ENCODE data around the gene PPP2R3B. TPM values are rescaled to one million over a fixed set of nuclear protein-coding genes. Genes with fewer than 3 reads are reported as not detected.
"Not testable (repeated sequence)": the region's sequence is repeated elsewhere in the genome, so short reads cannot be mapped to it uniquely, and the experiment has no call there.

Gene PPP2R3B
- total and polyA plus RNA-seq, 8 donors: 5.0 to 38.8 (median 6.9) TPM

GRCh38 chrX:386239-386767 lies 404 bp downstream of the PPP2R3B start:
- peak overlapping the region; percentile 69 to 95 (median 80) for H3K4me3 ChIP-seq
- H3K4me1 ChIP-seq: peaks cover 0 to 10% (median 0%) of the 10 kb centered on the region in 3 donors
- peak overlapping the region; percentile 96 to 100 (median 100) for H3K27ac ChIP-seq
- ATAC-seq: no peak
- no peaks in the 10 kb centered on the region for H3K36me3 ChIP-seq
- FAIRE-seq: no peak
- H3K27me3 ChIP-seq: no peaks in the 10 kb centered on the region
- DNase-seq: peak in 2 of 6 donors; percentile 19 to 73
- intact Hi-C loops (cut with DNase I): no loop called here
- no peaks in the 10 kb centered on the region for H3K9me3 ChIP-seq
- 0% methylated on average over 52 to 57 of the region's 57 CpGs for WGBS, 2 donors
- no peak for TF ChIP-seq CTCF (IDR thresholded peaks at IDR 0.05)

GRCh38 chrX:385736-386135 lies 971 bp downstream of the PPP2R3B start:
- DNase-seq: peak in 1 of 6 donors; percentile 14
- ATAC-seq; H3K27ac ChIP-seq; H3K36me3 ChIP-seq; H3K9me3 ChIP-seq; FAIRE-seq; H3K27me3 ChIP-seq; intact Hi-C loops (cut with DNase I): not testable (repeated sequence)
- peaks cover 0 to 10% (median 0%) of the 10 kb centered on the region in 3 donors for H3K4me1 ChIP-seq
- WGBS, 2 donors: 63 to 64% methylated on average over 12 of the region's 12 CpGs
- H3K4me3 ChIP-seq: peak overlapping the region in 2 of 4 donors; percentile 69 to 92

GRCh38 chrX:384861-385260 lies 1.8 kb downstream of the PPP2R3B start:
- WGBS, 2 donors: 90 to 92% methylated on average over 9 of the region's 9 CpGs
- intact Hi-C loops (cut with DNase I): no loop called here
- no peaks in the 10 kb centered on the region for H3K9me3 ChIP-seq

GRCh38 chrX:378443-378842 lies 8.3 kb downstream of the PPP2R3B start:
- no peak for TF ChIP-seq CTCF (IDR thresholded peaks at IDR 0.05)
- no peaks in the 10 kb centered on the region for H3K4me1 ChIP-seq
- no peaks in the 10 kb centered on the region for H3K36me3 ChIP-seq
- H3K9me3 ChIP-seq: no peaks in the 10 kb centered on the region
- no peak overlapping the region for H3K27ac ChIP-seq
- intact Hi-C loops (cut with DNase I): no loop called here
- ATAC-seq: no peak
- WGBS, 2 donors: 66% methylated on average over 13 of the region's 13 CpGs
- no peak for FAIRE-seq
- no peak overlapping the region for H3K4me3 ChIP-seq
- H3K27me3 ChIP-seq: no peaks in the 10 kb centered on the region
- no peak for DNase-seq

More at GRCh38 chrX:384861-385260, 1.8 kb downstream of the PPP2R3B start:
- no peak overlapping the region for H3K4me3 ChIP-seq
- FAIRE-seq (no peak), ATAC-seq (no peak), DNase-seq (peak in 1 of 6 donors; percentile 9)
- TF ChIP-seq CTCF (IDR thresholded peaks at IDR 0.05): no peak
- H3K36me3 ChIP-seq: no peaks in the 10 kb centered on the region
- H3K27ac ChIP-seq: no peak overlapping the region
- no peaks in the 10 kb centered on the region for H3K27me3 ChIP-seq
- H3K4me1 ChIP-seq: peaks cover 0 to 10% (median 0%) of the 10 kb centered on the region in 3 donors

GRCh38 chrX:376206-376605 lies 10.5 kb downstream of the PPP2R3B start:
- WGBS, 2 donors: 89 to 91% methylated on average over 11 to 15 of the region's 16 CpGs
- DNase-seq; H3K36me3 ChIP-seq; FAIRE-seq; H3K27ac ChIP-seq; intact Hi-C loops (cut with DNase I); H3K4me3 ChIP-seq; H3K27me3 ChIP-seq; H3K9me3 ChIP-seq; H3K4me1 ChIP-seq; ATAC-seq: not testable (repeated sequence)
